ENCODE results near the gene ZMAT3. TPM values are rescaled to one million over a fixed set of nuclear protein-coding genes. Genes with fewer than 3 reads are reported as not detected.

ZMAT3 gene
- total RNA-seq, 2 donors from 2014 or later, result 31.0 to 37.9 TPM

DNA sequence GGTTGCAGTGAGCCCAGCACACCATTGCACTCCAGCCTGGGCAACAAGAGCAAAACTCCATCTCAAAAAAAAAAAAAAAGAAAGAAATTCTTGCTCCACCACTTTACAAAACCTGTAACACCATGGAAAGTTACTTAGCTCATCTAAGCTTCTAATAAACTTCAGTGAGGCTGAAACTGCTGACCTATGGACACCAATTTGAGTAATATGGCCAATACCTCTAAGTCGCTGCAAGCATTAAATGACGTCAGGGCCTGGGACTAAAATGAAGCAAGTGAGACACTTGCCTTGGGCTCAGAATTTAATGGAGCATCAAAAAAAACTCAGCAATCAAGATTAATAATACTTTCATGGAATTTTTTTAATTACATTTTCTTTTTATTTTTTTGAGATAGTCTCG lies 42.5 kb downstream of the ZMAT3 start:
- no peaks in the 10 kb centered on the region for H3K4me1 ChIP-seq (ENCODE audit: control insufficient read depth in 1 of 2, low read depth in 2 of 2)
- H3K4me3 ChIP-seq, result no peak overlapping the region
- H3K9me3 ChIP-seq, result no peaks in the 10 kb centered on the region
- no peak for DNase-seq (ENCODE audit: low spot score)
- H3K36me3 ChIP-seq, result no peaks in the 10 kb centered on the region
- no peak overlapping the region for H3K27ac ChIP-seq
- no peak for ATAC-seq (ENCODE audit: insufficient number of reproducible peaks, low FRiP score, low read depth)
- H3K27me3 ChIP-seq (replicated peaks; ENCODE audit: insufficient read depth), result no peaks in the 10 kb centered on the region
- no peak for TF ChIP-seq CTCF (IDR thresholded peaks at IDR 0.05)

DNA sequence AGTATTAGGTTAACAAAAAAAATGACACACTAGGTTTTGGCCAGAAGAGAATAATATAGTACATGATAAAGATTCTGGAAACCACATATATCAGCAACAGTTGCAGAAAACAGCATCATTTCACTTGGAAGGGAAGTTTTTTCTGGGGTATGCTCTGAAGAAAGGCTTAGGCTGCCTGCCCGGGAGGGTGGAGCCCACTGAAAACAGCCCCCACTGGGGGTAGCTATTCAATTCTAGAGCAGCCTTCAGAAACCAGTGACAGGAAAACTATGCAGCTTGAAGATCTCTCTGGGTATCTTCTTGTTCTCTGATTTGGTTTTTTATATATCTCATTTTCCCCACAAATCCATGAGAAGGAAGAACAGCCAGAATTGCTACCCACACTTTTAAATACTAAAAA lies 43.2 kb downstream of the ZMAT3 start:
- Histone ChIP-seq H3K27me3 (replicated peaks; ENCODE audit: insufficient read depth) (no peaks in the 10 kb centered on the region), H3K36me3 (no peaks in the 10 kb centered on the region), H3K27ac (no peak overlapping the region), H3K9me3 (no peaks in the 10 kb centered on the region), H3K4me3 (no peak overlapping the region), H3K4me1 (ENCODE audit: control insufficient read depth in 1 of 2, low read depth in 2 of 2) (no peaks in the 10 kb centered on the region)
- DNase-seq (ENCODE audit: low spot score), result no peak
- no peak for ATAC-seq (ENCODE audit: insufficient number of reproducible peaks, low FRiP score, low read depth)
- TF ChIP-seq CTCF (IDR thresholded peaks at IDR 0.05), result no peak

GRCh38 chr3:179027326-179027900 lies 44.2 kb downstream of the ZMAT3 start:
- no peak for TF ChIP-seq CTCF (IDR thresholded peaks at IDR 0.05)
- no peaks in the 10 kb centered on the region for H3K9me3 ChIP-seq
- ATAC-seq (ENCODE audit: insufficient number of reproducible peaks, low FRiP score, low read depth), result no peak
- no peak overlapping the region for H3K4me3 ChIP-seq
- no peaks in the 10 kb centered on the region for H3K36me3 ChIP-seq
- H3K27me3 ChIP-seq (replicated peaks; ENCODE audit: insufficient read depth), result no peaks in the 10 kb centered on the region
- no peaks in the 10 kb centered on the region for H3K4me1 ChIP-seq (ENCODE audit: control insufficient read depth in 1 of 2, low read depth in 2 of 2)
- no peak for DNase-seq (ENCODE audit: low spot score)
- H3K27ac ChIP-seq, result no peak overlapping the region

DNA sequence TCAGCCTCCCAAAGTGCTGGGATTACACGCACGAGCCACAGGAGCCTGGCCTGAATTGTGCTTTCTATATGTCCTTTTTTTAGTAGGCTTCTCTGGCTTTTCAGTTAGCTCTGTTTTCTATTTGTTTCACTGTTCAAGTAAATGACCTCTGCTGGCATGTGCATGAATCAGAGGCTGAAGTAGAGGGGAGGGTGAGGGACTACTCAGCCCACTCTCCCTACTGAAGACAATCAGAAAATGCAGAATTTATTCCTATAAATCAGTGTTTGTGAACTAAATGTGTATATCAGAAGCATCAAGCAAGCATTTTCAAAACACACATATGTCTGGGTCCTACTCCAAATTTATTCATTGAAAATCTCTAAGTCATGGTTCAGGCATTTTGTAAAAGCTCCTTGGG lies 45.0 kb downstream of the ZMAT3 start:
- Histone ChIP-seq H3K27ac (no peak overlapping the region), H3K36me3 (no peaks in the 10 kb centered on the region), H3K4me1 (ENCODE audit: control insufficient read depth in 1 of 2, low read depth in 2 of 2) (no peaks in the 10 kb centered on the region), H3K27me3 (replicated peaks; ENCODE audit: insufficient read depth) (no peaks in the 10 kb centered on the region), H3K4me3 (no peak overlapping the region), H3K9me3 (no peaks in the 10 kb centered on the region)
- TF ChIP-seq CTCF (IDR thresholded peaks at IDR 0.05), result no peak
- DNase-seq (ENCODE audit: low spot score) (no peak), ATAC-seq (ENCODE audit: insufficient number of reproducible peaks, low FRiP score, low read depth) (no peak)

- Histone ChIP-seq H3K27ac (no peak overlapping the region), H3K9me3 (no peaks in the 10 kb centered on the region), H3K36me3 (no peaks in the 10 kb centered on the region), H3K27me3 (replicated peaks; ENCODE audit: insufficient read depth) (no peaks in the 10 kb centered on the region), H3K4me3 (no peak overlapping the region), H3K4me1 (ENCODE audit: control insufficient read depth in 1 of 2, low read depth in 2 of 2) (peaks cover 0 to 11% of the 10 kb centered on the region in 2 donors)
- DNase-seq (ENCODE audit: low spot score) (no peak), ATAC-seq (ENCODE audit: insufficient number of reproducible peaks, low FRiP score, low read depth) (no peak)
- no peak for TF ChIP-seq CTCF (IDR thresholded peaks at IDR 0.05)
Observed at GRCh38 chr3:179021119-179021903, 50.3 kb downstream of the ZMAT3 start.

Measured in thoracic aorta (tissue), 2 donors.